ENCODE measurements around the gene ANK3.

ANK3 gene

DNA sequence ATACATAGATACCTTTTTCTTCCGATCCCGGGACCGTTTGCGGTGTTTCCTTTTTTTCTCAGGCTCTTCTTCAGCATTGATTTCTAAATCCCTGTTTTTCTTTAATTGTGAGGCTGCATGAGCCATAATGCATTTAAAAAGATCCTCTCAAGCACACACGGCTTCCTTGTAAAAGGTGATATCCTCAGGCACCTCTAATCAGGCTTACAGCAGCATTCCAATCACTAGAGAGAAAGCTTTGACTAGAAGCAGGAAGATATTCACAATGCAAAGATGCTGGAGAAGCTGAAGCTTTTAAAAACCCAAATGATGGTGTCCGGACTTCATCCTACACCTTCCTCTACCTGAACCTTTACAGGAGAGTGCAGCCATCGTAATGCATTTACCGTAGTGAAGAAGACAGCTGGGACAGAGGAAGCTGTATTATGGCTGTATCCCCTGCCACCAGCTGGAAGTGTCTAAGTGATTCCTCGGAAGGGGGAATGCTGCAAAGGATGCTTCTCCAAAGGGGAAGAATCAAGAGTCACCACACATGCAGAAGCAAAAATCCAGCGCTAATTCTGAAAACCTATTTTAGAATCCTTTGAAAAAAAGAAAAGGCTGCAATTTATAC is at the start of gene ANK3:
TSS of gene ANK3 (minus strand) at position 463 of the 613 bp plus-strand sequence. CDS start at position 126, 337 bp downstream.
- Histone ChIP-seq H3K36me3 (ENCODE audit: insufficient read depth, low read length) (no peaks in the 10 kb centered on the region), H3K9ac (ENCODE audit: low read length) (no peak within 1 kb of the TSS), H3K27ac (ENCODE audit: low read depth, low read length) (no peak within 1 kb of the TSS), H3K27me3 (ENCODE audit: control insufficient read depth in 1 of 2, insufficient read depth in 2 of 2, low read length in 2 of 2) (no peaks in the 10 kb centered on the region), H3K9me3 (ENCODE audit: low read length) (no peaks in the 10 kb centered on the region), H3K4me1 (ENCODE audit: insufficient read depth, low read length) (peaks cover 7% of the 10 kb centered on the region), H3K4me3 (ENCODE audit: low read depth in 1 of 2, low read length in 2 of 2) (no peak within 1 kb of the TSS)

DNA sequence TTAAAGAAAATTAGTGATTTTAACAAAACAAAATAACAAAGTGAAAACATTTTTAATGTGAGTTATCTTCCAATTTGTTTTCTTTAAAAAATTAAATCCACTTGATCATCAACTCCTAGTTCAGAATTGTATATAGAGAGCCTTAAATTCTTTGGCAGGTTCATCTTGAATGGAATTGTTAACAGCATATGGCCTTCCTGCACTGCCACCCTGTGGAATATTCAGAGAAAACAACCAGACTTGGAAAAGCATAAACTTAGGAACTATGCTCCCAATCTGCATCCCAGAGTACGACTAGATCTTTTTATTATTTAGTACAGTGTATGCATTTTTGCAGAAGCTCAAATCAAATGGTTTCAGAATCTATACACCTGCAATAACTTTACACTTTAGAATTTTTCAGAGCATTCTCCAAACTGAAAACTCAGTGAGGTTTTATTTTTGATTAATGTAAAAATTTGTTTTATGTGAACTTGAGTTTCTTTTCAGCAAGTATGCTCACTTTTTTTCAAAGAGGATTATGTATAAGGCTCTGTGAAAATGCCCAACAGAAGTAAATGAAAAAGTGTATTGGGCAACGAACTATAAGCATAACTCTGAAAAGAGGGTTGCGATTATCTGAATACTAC is 44.9 kb upstream of the ANK3 start:
- Histone ChIP-seq H3K4me1 (ENCODE audit: insufficient read depth, low read length) (peaks cover 23% of the 10 kb centered on the region), H3K4me3 (ENCODE audit: low read depth in 1 of 2, low read length in 2 of 2) (no peak overlapping the region), H3K36me3 (ENCODE audit: insufficient read depth, low read length) (no peaks in the 10 kb centered on the region), H3K9ac (ENCODE audit: low read length) (no peak overlapping the region), H3K27me3 (ENCODE audit: control insufficient read depth in 1 of 2, insufficient read depth in 2 of 2, low read length in 2 of 2) (no peaks in the 10 kb centered on the region), H3K9me3 (ENCODE audit: low read length) (no peaks in the 10 kb centered on the region), H3K27ac (ENCODE audit: low read depth, low read length) (no peak overlapping the region)

DNA sequence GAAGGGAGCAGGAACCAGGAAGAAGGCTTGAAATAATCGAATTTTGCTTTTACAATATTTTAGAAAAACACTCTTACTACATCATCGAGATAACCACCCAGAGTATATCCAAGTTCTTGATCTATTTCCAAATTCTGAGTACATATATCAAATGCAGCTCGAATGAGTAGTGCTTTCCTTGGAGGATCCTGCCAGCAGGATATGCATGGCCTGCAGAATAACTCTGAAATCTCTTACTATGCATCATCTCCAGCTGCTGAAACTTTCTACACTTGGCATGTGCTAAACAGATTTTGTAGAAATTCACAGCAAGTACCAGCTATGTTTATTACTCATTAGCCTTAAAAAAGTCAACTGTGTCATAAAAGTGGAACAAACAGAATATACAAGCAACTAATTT is 44.0 kb upstream of the ANK3 start:
- Histone ChIP-seq H3K9me3 (ENCODE audit: low read length) (no peaks in the 10 kb centered on the region), H3K36me3 (ENCODE audit: insufficient read depth, low read length) (no peaks in the 10 kb centered on the region), H3K4me1 (ENCODE audit: insufficient read depth, low read length) (peaks cover 32% of the 10 kb centered on the region), H3K9ac (ENCODE audit: low read length) (no peak overlapping the region), H3K27ac (ENCODE audit: low read depth, low read length) (no peak overlapping the region), H3K4me3 (ENCODE audit: low read depth in 1 of 2, low read length in 2 of 2) (no peak overlapping the region), H3K27me3 (ENCODE audit: control insufficient read depth in 1 of 2, insufficient read depth in 2 of 2, low read length in 2 of 2) (no peaks in the 10 kb centered on the region)

DNA sequence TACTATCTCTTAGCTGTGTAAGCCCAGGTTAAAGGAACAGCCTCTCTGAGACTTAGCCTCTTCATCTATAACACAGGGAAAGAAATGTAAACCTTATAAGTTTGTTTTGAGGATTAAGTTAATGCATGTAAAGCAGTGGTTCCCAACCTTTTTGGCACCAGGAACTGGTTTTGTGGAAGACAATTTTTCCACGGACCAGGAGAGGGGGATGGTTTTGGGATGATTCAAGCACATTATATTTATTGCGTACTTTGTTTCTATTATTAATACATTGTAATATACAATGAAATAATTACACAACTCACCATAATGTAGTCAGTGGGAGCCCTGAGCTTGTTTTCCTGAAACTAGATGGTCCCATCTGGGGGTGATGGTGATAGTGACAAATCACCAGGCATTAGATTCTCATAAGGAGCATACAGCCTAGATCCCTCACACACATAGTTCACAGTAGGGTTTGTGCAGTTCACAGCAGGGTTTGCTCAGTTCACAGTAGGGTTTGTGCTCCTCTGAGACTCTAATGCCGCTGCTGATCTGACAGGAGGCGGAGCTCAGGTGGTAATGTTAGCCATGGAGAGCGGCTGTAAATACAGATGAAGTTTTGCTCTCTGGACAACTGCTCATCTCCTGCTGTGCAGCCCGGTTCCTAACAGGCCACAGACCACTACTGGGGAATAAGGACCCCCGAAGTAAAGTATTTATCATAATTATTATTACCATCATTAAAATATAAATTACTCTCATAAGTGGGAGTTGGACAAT is 41.3 kb upstream of the ANK3 start:
- no peaks in the 10 kb centered on the region for H3K9me3 ChIP-seq (ENCODE audit: low read length)
- no peak overlapping the region for H3K4me3 ChIP-seq (ENCODE audit: low read depth in 1 of 2, low read length in 2 of 2)
- no peak overlapping the region for H3K9ac ChIP-seq (ENCODE audit: low read length)
- no peaks in the 10 kb centered on the region for H3K27me3 ChIP-seq (ENCODE audit: control insufficient read depth in 1 of 2, insufficient read depth in 2 of 2, low read length in 2 of 2)
- no peaks in the 10 kb centered on the region for H3K36me3 ChIP-seq (ENCODE audit: insufficient read depth, low read length)
- peaks cover 43% of the 10 kb centered on the region for H3K4me1 ChIP-seq (ENCODE audit: insufficient read depth, low read length)
- no peak overlapping the region for H3K27ac ChIP-seq (ENCODE audit: low read depth, low read length)

DNA sequence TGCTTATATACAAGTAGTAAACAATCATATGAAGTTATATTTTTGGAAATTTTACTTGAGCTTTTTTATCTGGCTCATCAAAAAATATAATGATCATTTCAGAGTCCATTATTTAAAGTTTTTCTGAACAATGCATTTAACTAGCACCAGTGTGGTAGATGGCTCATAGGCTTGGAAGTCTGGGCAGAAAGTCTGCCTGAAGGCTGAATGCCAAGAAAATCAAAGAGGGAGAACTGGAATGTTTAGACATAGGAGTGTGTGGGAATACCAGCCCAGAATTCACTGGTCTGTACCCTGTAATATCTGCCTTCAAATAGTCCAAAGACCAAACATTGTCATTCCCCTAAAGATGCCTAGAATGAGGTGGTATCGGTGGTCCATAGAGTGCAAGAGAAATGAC is 40.3 kb upstream of the ANK3 start:
- Histone ChIP-seq H3K9me3 (ENCODE audit: low read length) (no peaks in the 10 kb centered on the region), H3K27ac (ENCODE audit: low read depth, low read length) (no peak overlapping the region), H3K9ac (ENCODE audit: low read length) (no peak overlapping the region), H3K36me3 (ENCODE audit: insufficient read depth, low read length) (no peaks in the 10 kb centered on the region), H3K4me3 (ENCODE audit: low read depth in 1 of 2, low read length in 2 of 2) (no peak overlapping the region), H3K4me1 (ENCODE audit: insufficient read depth, low read length) (peaks cover 45% of the 10 kb centered on the region), H3K27me3 (ENCODE audit: control insufficient read depth in 1 of 2, insufficient read depth in 2 of 2, low read length in 2 of 2) (no peaks in the 10 kb centered on the region)

DNA sequence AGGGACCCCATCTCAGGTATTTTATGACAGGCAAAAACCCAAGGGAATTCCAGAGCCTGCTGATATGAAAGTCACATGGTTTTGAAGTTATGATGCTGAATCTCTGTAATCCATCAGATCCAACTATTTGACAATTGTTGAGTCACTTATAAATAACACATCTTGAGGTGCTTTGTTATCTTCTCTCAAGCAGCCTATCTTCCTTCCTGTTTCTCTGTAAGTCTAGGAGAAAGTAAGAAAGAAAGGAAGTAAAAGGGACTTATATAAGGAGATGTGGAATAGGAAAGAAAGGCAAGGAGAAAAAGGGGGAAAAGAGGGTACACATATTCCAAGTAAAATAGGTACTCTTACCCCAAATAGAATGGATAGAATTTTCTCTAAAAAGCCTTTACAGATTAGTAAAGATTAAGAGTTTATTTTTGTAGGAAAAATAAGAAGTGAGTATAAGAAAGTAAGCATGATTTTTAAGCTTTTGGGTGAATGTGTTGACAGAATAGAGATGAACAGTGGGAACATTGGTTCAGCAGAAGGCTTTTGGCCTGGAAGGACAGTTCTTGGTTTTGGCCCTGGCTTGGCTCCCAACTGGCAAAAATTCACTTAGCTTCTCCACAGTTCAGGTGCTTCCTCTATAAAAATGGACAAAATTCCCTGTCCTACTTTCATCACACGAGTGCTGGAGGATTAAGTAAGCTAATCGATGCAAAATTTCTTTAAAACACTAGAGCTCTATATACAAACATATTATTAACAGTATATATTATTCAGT is 39.6 kb upstream of the ANK3 start:
- no peaks in the 10 kb centered on the region for H3K9me3 ChIP-seq (ENCODE audit: low read length)
- no peaks in the 10 kb centered on the region for H3K27me3 ChIP-seq (ENCODE audit: control insufficient read depth in 1 of 2, insufficient read depth in 2 of 2, low read length in 2 of 2)
- H3K9ac ChIP-seq (ENCODE audit: low read length), result no peak overlapping the region
- H3K4me1 ChIP-seq (ENCODE audit: insufficient read depth, low read length), result peaks cover 46% of the 10 kb centered on the region
- H3K4me3 ChIP-seq (ENCODE audit: low read depth in 1 of 2, low read length in 2 of 2), result no peak overlapping the region
- no peaks in the 10 kb centered on the region for H3K36me3 ChIP-seq (ENCODE audit: insufficient read depth, low read length)
- peak overlapping the region; percentile 39 for H3K27ac ChIP-seq (ENCODE audit: low read depth, low read length)

DNA sequence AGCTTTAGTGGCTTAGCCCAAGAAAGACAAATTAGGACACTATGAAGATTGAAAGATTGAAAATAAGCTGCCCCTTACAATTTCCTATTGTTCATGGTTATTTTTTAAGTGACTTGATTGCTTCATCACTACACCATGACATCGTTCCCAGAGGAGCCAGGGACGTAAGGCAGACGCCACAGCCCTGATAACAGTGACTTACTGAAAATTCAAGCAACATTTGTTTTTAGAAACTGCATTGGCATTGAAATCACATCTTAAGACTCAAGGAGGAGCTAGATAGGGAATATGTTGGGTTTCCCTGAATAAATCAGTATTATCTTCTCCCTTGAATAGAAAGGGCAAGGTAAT is 38.7 kb upstream of the ANK3 start:
- Histone ChIP-seq H3K9me3 (ENCODE audit: low read length) (no peaks in the 10 kb centered on the region), H3K4me3 (ENCODE audit: low read depth in 1 of 2, low read length in 2 of 2) (no peak overlapping the region), H3K4me1 (ENCODE audit: insufficient read depth, low read length) (peaks cover 38% of the 10 kb centered on the region), H3K36me3 (ENCODE audit: insufficient read depth, low read length) (no peaks in the 10 kb centered on the region), H3K27ac (ENCODE audit: low read depth, low read length) (no peak overlapping the region), H3K27me3 (ENCODE audit: control insufficient read depth in 1 of 2, insufficient read depth in 2 of 2, low read length in 2 of 2) (no peaks in the 10 kb centered on the region), H3K9ac (ENCODE audit: low read length) (no peak overlapping the region)

DNA sequence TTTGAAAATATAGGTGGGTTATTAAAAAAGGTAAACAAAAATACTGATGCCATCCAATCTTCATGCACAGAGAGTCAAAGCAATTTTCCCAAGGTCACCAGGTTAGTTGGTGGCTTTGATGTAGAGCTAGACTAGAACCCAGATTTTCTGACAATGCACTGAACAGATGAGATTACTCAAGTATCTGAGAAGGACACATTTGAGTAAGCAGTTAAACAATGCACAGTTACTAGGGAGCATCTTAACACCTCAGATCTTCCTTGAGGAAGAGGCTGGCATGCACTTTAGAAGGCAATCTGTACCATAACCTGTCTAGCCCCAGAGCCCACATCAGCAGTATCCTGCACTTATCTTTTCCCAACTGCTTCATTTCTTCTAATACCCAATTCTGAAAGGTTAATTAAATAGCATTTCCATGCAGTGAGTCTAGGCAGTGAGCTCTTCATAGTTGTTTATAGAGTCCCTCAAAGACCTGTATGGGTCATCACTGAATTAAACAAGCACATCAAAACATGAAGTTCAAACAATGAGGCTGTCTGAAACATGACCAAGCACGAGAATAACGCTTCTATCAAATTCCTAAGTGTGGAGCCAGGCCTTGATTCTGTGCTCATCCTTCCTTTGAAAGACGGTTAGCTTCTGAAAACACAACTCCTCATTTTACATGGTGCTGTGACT is 38.2 kb upstream of the ANK3 start:
- Histone ChIP-seq H3K4me3 (ENCODE audit: low read depth in 1 of 2, low read length in 2 of 2) (no peak overlapping the region), H3K9ac (ENCODE audit: low read length) (no peak overlapping the region), H3K27ac (ENCODE audit: low read depth, low read length) (peak overlapping the region; percentile 7), H3K4me1 (ENCODE audit: insufficient read depth, low read length) (peaks cover 38% of the 10 kb centered on the region), H3K36me3 (ENCODE audit: insufficient read depth, low read length) (no peaks in the 10 kb centered on the region), H3K9me3 (ENCODE audit: low read length) (no peaks in the 10 kb centered on the region), H3K27me3 (ENCODE audit: control insufficient read depth in 1 of 2, insufficient read depth in 2 of 2, low read length in 2 of 2) (no peaks in the 10 kb centered on the region)

DNA sequence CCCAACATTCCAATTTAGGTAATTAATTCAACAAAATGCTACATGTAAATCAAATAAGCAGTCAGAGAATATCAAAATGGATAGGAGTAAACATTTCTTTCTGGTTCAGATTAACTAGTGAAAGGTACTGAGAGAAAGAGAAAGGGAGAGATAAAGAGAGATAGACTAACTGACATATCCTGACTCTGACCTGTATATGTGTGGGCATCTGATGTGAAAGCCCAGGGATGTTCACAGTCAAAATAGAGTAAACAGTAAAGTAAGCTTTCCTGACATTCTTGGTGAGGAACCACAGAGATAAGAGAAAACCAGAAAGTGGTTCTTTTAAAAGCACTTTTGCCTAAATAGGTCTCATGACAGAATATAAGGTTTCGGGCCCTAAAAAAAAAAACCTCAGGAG is 37.5 kb upstream of the ANK3 start:
- Histone ChIP-seq H3K36me3 (ENCODE audit: insufficient read depth, low read length) (no peaks in the 10 kb centered on the region), H3K27me3 (ENCODE audit: control insufficient read depth in 1 of 2, insufficient read depth in 2 of 2, low read length in 2 of 2) (no peaks in the 10 kb centered on the region), H3K4me1 (ENCODE audit: insufficient read depth, low read length) (peaks cover 38% of the 10 kb centered on the region), H3K9ac (ENCODE audit: low read length) (no peak overlapping the region), H3K4me3 (ENCODE audit: low read depth in 1 of 2, low read length in 2 of 2) (no peak overlapping the region), H3K9me3 (ENCODE audit: low read length) (no peaks in the 10 kb centered on the region), H3K27ac (ENCODE audit: low read depth, low read length) (no peak overlapping the region)

DNA sequence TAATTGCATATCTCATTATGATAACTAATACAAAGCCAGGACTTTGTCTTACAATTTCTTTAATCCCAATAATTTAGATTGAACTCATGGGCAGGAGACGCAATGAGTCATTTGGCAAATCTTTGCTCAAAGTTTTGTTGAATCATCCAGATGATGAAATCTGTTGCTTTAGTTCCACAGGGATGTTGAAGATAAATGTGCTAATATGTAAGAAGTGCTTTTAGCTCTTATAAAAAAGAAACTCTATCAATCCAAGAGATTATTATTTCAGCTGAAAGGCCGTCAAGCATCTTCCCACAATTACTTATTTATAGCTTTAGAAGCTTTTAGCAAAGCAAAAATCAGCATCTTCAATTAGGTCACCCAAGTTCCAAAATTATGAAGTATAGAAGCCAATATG is 36.8 kb upstream of the ANK3 start:
- Histone ChIP-seq H3K9ac (ENCODE audit: low read length) (no peak overlapping the region), H3K4me1 (ENCODE audit: insufficient read depth, low read length) (peaks cover 38% of the 10 kb centered on the region), H3K36me3 (ENCODE audit: insufficient read depth, low read length) (no peaks in the 10 kb centered on the region), H3K9me3 (ENCODE audit: low read length) (no peaks in the 10 kb centered on the region), H3K27ac (ENCODE audit: low read depth, low read length) (no peak overlapping the region), H3K4me3 (ENCODE audit: low read depth in 1 of 2, low read length in 2 of 2) (no peak overlapping the region), H3K27me3 (ENCODE audit: control insufficient read depth in 1 of 2, insufficient read depth in 2 of 2, low read length in 2 of 2) (no peaks in the 10 kb centered on the region)

Measured in muscle layer of colon (tissue), 2 donors.